ENCODE measurements around the gene CLSTN2.

The CLSTN2 gene

GRCh38 chr3:140443073-140443472 lies 508.1 kb downstream of the CLSTN2 start:
- H3K9me3 ChIP-seq (replicated peaks; ENCODE audit: low read length), result no peaks in the 10 kb centered on the region
- no peak overlapping the region for H3K4me3 ChIP-seq (ENCODE audit: low read length)
- H3K4me2 ChIP-seq (ENCODE audit: low read length), result no peak overlapping the region
- H3K27me3 ChIP-seq (ENCODE audit: control insufficient read depth, insufficient read depth, low read length), result no peaks in the 10 kb centered on the region
- peaks cover 10% of the 10 kb centered on the region for H3K4me1 ChIP-seq (ENCODE audit: control insufficient read depth, insufficient read depth, low read length)
- no peak overlapping the region for H3K9ac ChIP-seq (ENCODE audit: low read depth, low read length)
- no peaks in the 10 kb centered on the region for H3K36me3 ChIP-seq (ENCODE audit: insufficient read depth, low read length)

GRCh38 chr3:140443806-140444205 lies 508.8 kb downstream of the CLSTN2 start:
- H3K4me1 ChIP-seq (ENCODE audit: control insufficient read depth, insufficient read depth, low read length), result peaks cover 10% of the 10 kb centered on the region
- H3K27me3 ChIP-seq (ENCODE audit: control insufficient read depth, insufficient read depth, low read length), result no peaks in the 10 kb centered on the region
- H3K4me2 ChIP-seq (ENCODE audit: low read length), result no peak overlapping the region
- no peaks in the 10 kb centered on the region for H3K9me3 ChIP-seq (replicated peaks; ENCODE audit: low read length)
- no peak overlapping the region for H3K4me3 ChIP-seq (ENCODE audit: low read length)
- no peaks in the 10 kb centered on the region for H3K36me3 ChIP-seq (ENCODE audit: insufficient read depth, low read length)
- H3K9ac ChIP-seq (ENCODE audit: low read depth, low read length), result no peak overlapping the region

GRCh38 chr3:140446734-140447133 lies 511.7 kb downstream of the CLSTN2 start:
- Histone ChIP-seq H3K4me2 (ENCODE audit: low read length) (no peak overlapping the region), H3K36me3 (ENCODE audit: insufficient read depth, low read length) (no peaks in the 10 kb centered on the region), H3K27me3 (ENCODE audit: control insufficient read depth, insufficient read depth, low read length) (no peaks in the 10 kb centered on the region), H3K4me1 (ENCODE audit: control insufficient read depth, insufficient read depth, low read length) (no peaks in the 10 kb centered on the region), H3K9ac (ENCODE audit: low read depth, low read length) (no peak overlapping the region), H3K4me3 (ENCODE audit: low read length) (no peak overlapping the region), H3K9me3 (replicated peaks; ENCODE audit: low read length) (no peaks in the 10 kb centered on the region)

GRCh38 chr3:140447136-140447535 lies 512.2 kb downstream of the CLSTN2 start:
- Histone ChIP-seq H3K4me2 (ENCODE audit: low read length) (no peak overlapping the region), H3K4me1 (ENCODE audit: control insufficient read depth, insufficient read depth, low read length) (no peaks in the 10 kb centered on the region), H3K4me3 (ENCODE audit: low read length) (no peak overlapping the region), H3K27me3 (ENCODE audit: control insufficient read depth, insufficient read depth, low read length) (no peaks in the 10 kb centered on the region), H3K9me3 (replicated peaks; ENCODE audit: low read length) (no peaks in the 10 kb centered on the region), H3K9ac (ENCODE audit: low read depth, low read length) (no peak overlapping the region), H3K36me3 (ENCODE audit: insufficient read depth, low read length) (no peaks in the 10 kb centered on the region)

- H3K4me3 ChIP-seq (ENCODE audit: low read length), result no peak overlapping the region
- H3K4me1 ChIP-seq (ENCODE audit: control insufficient read depth, insufficient read depth, low read length), result no peaks in the 10 kb centered on the region
- no peaks in the 10 kb centered on the region for H3K36me3 ChIP-seq (ENCODE audit: insufficient read depth, low read length)
- H3K9ac ChIP-seq (ENCODE audit: low read depth, low read length), result no peak overlapping the region
- no peaks in the 10 kb centered on the region for H3K27me3 ChIP-seq (ENCODE audit: control insufficient read depth, insufficient read depth, low read length)
- no peak overlapping the region for H3K4me2 ChIP-seq (ENCODE audit: low read length)
- no peaks in the 10 kb centered on the region for H3K9me3 ChIP-seq (replicated peaks; ENCODE audit: low read length)
These were observed 513.0 kb downstream of the CLSTN2 start for GRCh38 chr3:140448001-140448400.

GRCh38 chr3:140449413-140450256 lies 514.6 kb downstream of the CLSTN2 start:
- no peak overlapping the region for H3K9ac ChIP-seq (ENCODE audit: low read depth, low read length)
- no peak overlapping the region for H3K4me3 ChIP-seq (ENCODE audit: low read length)
- H3K27me3 ChIP-seq (ENCODE audit: control insufficient read depth, insufficient read depth, low read length), result no peaks in the 10 kb centered on the region
- H3K4me1 ChIP-seq (ENCODE audit: control insufficient read depth, insufficient read depth, low read length), result no peaks in the 10 kb centered on the region
- no peaks in the 10 kb centered on the region for H3K36me3 ChIP-seq (ENCODE audit: insufficient read depth, low read length)
- no peak overlapping the region for H3K4me2 ChIP-seq (ENCODE audit: low read length)
- H3K9me3 ChIP-seq (replicated peaks; ENCODE audit: low read length), result no peaks in the 10 kb centered on the region

- Histone ChIP-seq H3K27me3 (ENCODE audit: control insufficient read depth, insufficient read depth, low read length) (no peaks in the 10 kb centered on the region), H3K4me2 (ENCODE audit: low read length) (no peak overlapping the region), H3K9ac (ENCODE audit: low read depth, low read length) (no peak overlapping the region), H3K9me3 (replicated peaks; ENCODE audit: low read length) (no peaks in the 10 kb centered on the region), H3K36me3 (ENCODE audit: insufficient read depth, low read length) (no peaks in the 10 kb centered on the region), H3K4me1 (ENCODE audit: control insufficient read depth, insufficient read depth, low read length) (no peaks in the 10 kb centered on the region), H3K4me3 (ENCODE audit: low read length) (no peak overlapping the region)
These were observed 518.8 kb downstream of the CLSTN2 start for GRCh38 chr3:140453750-140454149.

GRCh38 chr3:140455521-140456214 lies 520.7 kb downstream of the CLSTN2 start:
- Histone ChIP-seq H3K4me3 (ENCODE audit: low read length) (no peak overlapping the region), H3K9ac (ENCODE audit: low read depth, low read length) (no peak overlapping the region), H3K4me1 (ENCODE audit: control insufficient read depth, insufficient read depth, low read length) (no peaks in the 10 kb centered on the region), H3K9me3 (replicated peaks; ENCODE audit: low read length) (no peaks in the 10 kb centered on the region), H3K27me3 (ENCODE audit: control insufficient read depth, insufficient read depth, low read length) (no peaks in the 10 kb centered on the region), H3K36me3 (ENCODE audit: insufficient read depth, low read length) (no peaks in the 10 kb centered on the region), H3K4me2 (ENCODE audit: low read length) (no peak overlapping the region)

- Histone ChIP-seq H3K36me3 (ENCODE audit: insufficient read depth, low read length) (no peaks in the 10 kb centered on the region), H3K4me3 (ENCODE audit: low read length) (no peak overlapping the region), H3K9ac (ENCODE audit: low read depth, low read length) (no peak overlapping the region), H3K4me1 (ENCODE audit: control insufficient read depth, insufficient read depth, low read length) (no peaks in the 10 kb centered on the region), H3K9me3 (replicated peaks; ENCODE audit: low read length) (no peaks in the 10 kb centered on the region), H3K4me2 (ENCODE audit: low read length) (no peak overlapping the region), H3K27me3 (ENCODE audit: control insufficient read depth, insufficient read depth, low read length) (no peaks in the 10 kb centered on the region)
These were observed 522.0 kb downstream of the CLSTN2 start for GRCh38 chr3:140456974-140457373.

- H3K4me1 ChIP-seq (ENCODE audit: control insufficient read depth, insufficient read depth, low read length), result no peaks in the 10 kb centered on the region
- no peak overlapping the region for H3K4me3 ChIP-seq (ENCODE audit: low read length)
- no peaks in the 10 kb centered on the region for H3K36me3 ChIP-seq (ENCODE audit: insufficient read depth, low read length)
- H3K27me3 ChIP-seq (ENCODE audit: control insufficient read depth, insufficient read depth, low read length), result no peaks in the 10 kb centered on the region
- H3K4me2 ChIP-seq (ENCODE audit: low read length), result no peak overlapping the region
- no peak overlapping the region for H3K9ac ChIP-seq (ENCODE audit: low read depth, low read length)
- no peaks in the 10 kb centered on the region for H3K9me3 ChIP-seq (replicated peaks; ENCODE audit: low read length)
These were observed 524.5 kb downstream of the CLSTN2 start for GRCh38 chr3:140459462-140459861.

GRCh38 chr3:140461250-140461649 lies 526.3 kb downstream of the CLSTN2 start:
- Histone ChIP-seq H3K4me2 (ENCODE audit: low read length) (no peak overlapping the region), H3K9ac (ENCODE audit: low read depth, low read length) (no peak overlapping the region), H3K4me1 (ENCODE audit: control insufficient read depth, insufficient read depth, low read length) (no peaks in the 10 kb centered on the region), H3K4me3 (ENCODE audit: low read length) (no peak overlapping the region), H3K36me3 (ENCODE audit: insufficient read depth, low read length) (no peaks in the 10 kb centered on the region), H3K9me3 (replicated peaks; ENCODE audit: low read length) (no peaks in the 10 kb centered on the region), H3K27me3 (ENCODE audit: control insufficient read depth, insufficient read depth, low read length) (no peaks in the 10 kb centered on the region)

- Histone ChIP-seq H3K9me3 (replicated peaks; ENCODE audit: low read length) (no peaks in the 10 kb centered on the region), H3K4me1 (ENCODE audit: control insufficient read depth, insufficient read depth, low read length) (peaks cover 16% of the 10 kb centered on the region)
These were observed 528.4 kb downstream of the CLSTN2 start for GRCh38 chr3:140463355-140463754.

More at GRCh38 chr3:140463355-140463754, 528.4 kb downstream of the CLSTN2 start:
- H3K4me3 ChIP-seq (ENCODE audit: low read length), result no peak overlapping the region
- H3K36me3 ChIP-seq (ENCODE audit: insufficient read depth, low read length), result no peaks in the 10 kb centered on the region
- no peak overlapping the region for H3K9ac ChIP-seq (ENCODE audit: low read depth, low read length)
- H3K4me2 ChIP-seq (ENCODE audit: low read length), result no peak overlapping the region
- no peaks in the 10 kb centered on the region for H3K27me3 ChIP-seq (ENCODE audit: control insufficient read depth, insufficient read depth, low read length)
